Fibroblast of skin of right quadriceps (primary cell): ENCODE measurements around the gene KCNIP1.
A peak's percentile ranks its signal among the peaks of the same experiment; 100 is the strongest.

Experiments
- DNase-seq: peaks from one replicate; pipeline ENCODE4 v3.0.0-alpha.2; 2013

Gene KCNIP1

GRCh38 chr5:170651604-170652277, 147.9 kb downstream of the KCNIP1 start:
- DNase-seq = no peak

- no peak for DNase-seq
These were observed 151.7 kb downstream of the KCNIP1 start for GRCh38 chr5:170655476-170655875.

- no peak for DNase-seq
These were observed 152.1 kb downstream of the KCNIP1 start for GRCh38 chr5:170655920-170656319.

- DNase-seq = no peak
These were observed 152.5 kb downstream of the KCNIP1 start for GRCh38 chr5:170656346-170656745.

- no peak for DNase-seq
These were observed 156.7 kb downstream of the KCNIP1 start for GRCh38 chr5:170660531-170660930.

GRCh38 chr5:170662966-170663365, 159.1 kb downstream of the KCNIP1 start:
- DNase-seq = no peak

- DNase-seq = no peak
These were observed 175.0 kb downstream of the KCNIP1 start for GRCh38 chr5:170678811-170679210.

GRCh38 chr5:170681013-170681433, 177.2 kb downstream of the KCNIP1 start:
- DNase-seq = peak; percentile 41

- DNase-seq = no peak
These were observed 187.8 kb downstream of the KCNIP1 start for GRCh38 chr5:170691657-170692056.

- DNase-seq = no peak
These were observed 189.9 kb downstream of the KCNIP1 start for GRCh38 chr5:170693701-170694100.

GRCh38 chr5:170694911-170695310, 191.1 kb downstream of the KCNIP1 start:
- DNase-seq = no peak

GRCh38 chr5:170697031-170697430, 193.2 kb downstream of the KCNIP1 start:
- no peak for DNase-seq

GRCh38 chr5:170700503-170700902, 196.7 kb downstream of the KCNIP1 start:
- no peak for DNase-seq

- no peak for DNase-seq
These were observed 197.5 kb downstream of the KCNIP1 start for GRCh38 chr5:170701334-170701733.

- DNase-seq = no peak
These were observed 200.8 kb downstream of the KCNIP1 start for GRCh38 chr5:170704417-170705192.

GRCh38 chr5:170709640-170710039, 205.8 kb downstream of the KCNIP1 start:
- no peak for DNase-seq

- no peak for DNase-seq
These were observed 207.5 kb downstream of the KCNIP1 start for GRCh38 chr5:170711300-170711699.

- no peak for DNase-seq
These were observed 211.3 kb downstream of the KCNIP1 start for GRCh38 chr5:170715141-170715540.

- no peak for DNase-seq
These were observed 212.6 kb downstream of the KCNIP1 start for GRCh38 chr5:170716396-170716795.

GRCh38 chr5:170719551-170719950, 215.7 kb downstream of the KCNIP1 start:
- DNase-seq = no peak

GRCh38 chr5:170720179-170720578, 216.4 kb downstream of the KCNIP1 start:
- no peak for DNase-seq

GRCh38 chr5:170720984-170721383, 217.2 kb downstream of the KCNIP1 start:
- DNase-seq = no peak

- DNase-seq = no peak
These were observed 217.9 kb downstream of the KCNIP1 start for GRCh38 chr5:170721681-170722080.

- no peak for DNase-seq
These were observed 218.5 kb downstream of the KCNIP1 start for GRCh38 chr5:170722316-170722715.

GRCh38 chr5:170731052-170731451, 227.2 kb downstream of the KCNIP1 start:
- DNase-seq = no peak
